GM19240 (cell line): ENCODE data around the gene NKAIN2.
"Not testable (repeated sequence)": the region's sequence is repeated elsewhere in the genome, so short reads cannot be mapped to it uniquely, and the experiment has no call there.

Experiments
- DNase-seq: peaks from one replicate; pipeline ENCODE4 v3.0.0; 2011; ENCODE audit warnings: low spot score; ENCODE audit not compliant: insufficient read length

NKAIN2 gene

DNA sequence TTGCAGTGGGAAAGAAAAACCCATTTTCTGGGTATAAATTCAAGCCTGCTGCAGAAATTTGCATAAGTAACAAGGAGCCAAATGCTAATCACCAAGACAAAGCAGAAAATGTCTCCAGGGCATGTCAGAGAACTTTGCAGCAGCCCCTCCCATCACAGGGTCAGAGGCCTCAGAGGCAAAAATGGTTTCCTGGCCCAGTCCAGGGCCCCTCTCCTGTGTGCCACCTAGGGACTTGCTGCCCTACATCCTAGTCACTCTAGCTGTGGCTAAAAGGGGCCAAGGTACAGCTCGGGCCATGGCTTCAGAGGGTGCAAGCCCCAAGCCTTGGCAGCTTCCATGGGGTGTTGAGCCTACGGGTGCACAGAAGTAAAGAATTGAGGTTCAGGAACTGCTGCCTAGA, 497.2 kb downstream of the NKAIN2 start:
- DNase-seq = not testable (repeated sequence)

DNA sequence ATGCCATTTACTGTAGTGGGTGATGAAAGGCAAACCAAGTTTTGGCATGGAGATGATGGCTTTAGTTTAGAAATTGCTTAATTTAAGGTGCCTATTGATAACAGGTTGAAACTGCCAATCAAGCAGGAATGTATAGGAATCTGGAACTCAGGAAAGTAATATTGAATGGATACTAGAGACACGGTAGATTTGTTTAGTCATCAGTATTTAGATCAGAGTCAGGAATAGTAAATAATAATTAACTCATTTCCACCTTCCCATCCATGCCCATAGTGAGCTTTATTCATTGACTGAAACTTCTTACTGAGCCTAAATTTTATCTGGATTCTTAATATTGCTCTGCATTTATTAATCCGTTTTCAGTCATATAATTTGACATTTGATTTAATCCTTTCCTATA, 500.3 kb downstream of the NKAIN2 start:
- no peak for DNase-seq

DNA sequence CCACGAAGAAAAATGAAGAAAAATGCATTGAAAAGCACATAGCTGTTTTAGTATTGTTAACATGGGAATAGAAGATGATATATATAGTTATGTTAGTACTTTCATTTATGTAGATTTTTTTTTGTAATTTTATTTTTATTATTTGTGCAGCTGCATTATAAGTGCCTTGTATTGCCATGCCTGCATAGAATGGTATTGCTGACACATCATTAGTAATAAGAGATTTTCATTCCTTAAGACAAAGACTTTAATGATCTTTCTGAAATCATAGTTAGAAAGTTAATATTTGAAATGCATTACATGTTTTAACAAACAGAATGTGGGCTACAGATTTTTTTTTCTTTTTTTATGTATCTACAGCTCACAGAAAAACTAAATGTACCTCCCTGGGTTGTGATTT, 506.5 kb downstream of the NKAIN2 start:
- no peak for DNase-seq

DNA sequence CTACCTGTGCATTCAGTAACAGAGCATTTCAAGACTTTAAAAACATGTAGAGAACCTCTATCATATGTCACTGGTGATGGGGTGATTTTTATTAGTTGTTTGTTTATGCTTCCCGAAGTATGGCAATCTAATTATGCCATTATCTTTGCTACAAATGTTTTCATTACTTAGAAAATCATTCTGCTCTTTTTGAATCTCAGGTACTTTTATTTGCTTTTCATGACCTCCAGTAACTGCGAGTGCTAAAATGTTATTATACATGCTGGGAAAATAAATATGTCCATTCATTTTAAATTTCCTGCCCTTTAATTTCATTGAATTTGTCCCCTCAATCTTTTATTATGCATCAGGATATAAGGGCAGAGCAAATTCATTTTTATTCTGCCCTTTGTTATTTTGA, 515.7 kb downstream of the NKAIN2 start:
- DNase-seq = no peak

DNA sequence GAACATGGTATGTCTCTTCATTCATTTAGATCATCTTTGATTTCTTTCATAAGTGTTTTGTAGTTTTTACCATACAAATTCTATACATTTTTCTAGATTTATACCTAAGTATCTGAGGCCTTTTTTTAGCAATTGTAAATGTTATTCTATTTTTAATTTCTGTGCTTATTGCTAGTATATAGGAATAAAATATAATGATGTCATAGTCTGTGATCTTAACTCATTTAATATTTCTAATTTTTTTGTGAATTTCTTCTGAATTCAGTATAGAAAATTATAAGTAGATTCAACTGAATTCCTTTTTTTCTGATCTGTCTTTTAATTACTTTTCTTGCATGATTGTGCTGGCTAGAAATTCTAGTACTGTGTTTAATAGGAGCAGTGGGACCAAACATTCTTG, 520.6 kb downstream of the NKAIN2 start:
- no peak for DNase-seq

- DNase-seq = no peak
Measured at GRCh38 chr6:124330197-124330596, 526.5 kb downstream of the NKAIN2 start.

GRCh38 chr6:124334359-124334758, 530.7 kb downstream of the NKAIN2 start:
- DNase-seq = no peak

- DNase-seq = no peak
Measured at GRCh38 chr6:124339610-124340334, 536.1 kb downstream of the NKAIN2 start.

DNA sequence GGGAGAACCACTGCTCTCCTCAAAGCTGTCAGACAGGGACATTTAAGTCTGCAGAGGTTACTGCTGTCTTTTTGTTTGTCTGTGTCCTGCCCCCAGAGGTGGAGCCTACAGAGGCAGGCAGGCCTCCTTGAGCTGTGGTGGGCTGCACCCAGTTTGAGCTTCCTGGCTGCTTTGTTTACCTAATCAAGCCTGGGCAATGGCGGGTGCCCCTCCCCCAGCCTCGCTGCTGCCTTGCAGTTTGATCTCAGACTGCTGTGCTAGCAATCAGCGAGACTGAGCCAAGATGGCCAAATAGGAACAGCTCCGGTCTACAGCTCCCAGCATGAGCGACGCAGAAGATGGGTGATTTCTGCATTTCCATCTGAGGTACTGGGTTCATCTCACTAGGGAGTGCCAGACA, 544.7 kb downstream of the NKAIN2 start:
- not testable (repeated sequence) for DNase-seq

GRCh38 chr6:124355146-124355545, 551.5 kb downstream of the NKAIN2 start:
- no peak for DNase-seq

DNA sequence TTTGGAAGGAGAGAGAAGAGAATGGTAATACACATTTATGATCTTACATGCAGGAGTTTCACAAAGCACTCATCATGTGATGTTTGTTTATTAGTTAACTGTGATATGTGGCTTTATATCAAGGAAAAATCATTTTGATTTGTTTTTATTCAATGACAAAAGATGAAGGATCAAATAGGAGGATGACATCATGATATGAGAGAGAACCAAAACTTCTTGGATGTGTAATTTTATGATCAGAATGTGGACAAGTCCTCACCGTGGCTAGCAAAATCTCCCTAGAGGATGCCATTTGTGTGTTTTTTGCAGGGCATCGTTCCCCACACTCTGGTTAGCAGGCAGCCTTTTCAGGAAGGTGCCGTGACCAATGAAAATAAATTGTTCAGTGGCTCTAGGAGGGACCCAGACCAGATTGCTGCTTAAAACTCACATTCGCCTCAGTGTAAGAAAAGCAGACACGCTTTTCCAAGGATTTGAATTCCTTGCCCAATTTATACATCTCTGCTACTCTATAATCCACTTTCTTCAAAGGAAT, 552.7 kb downstream of the NKAIN2 start:
- no peak for DNase-seq

GRCh38 chr6:124356811-124357210, 553.1 kb downstream of the NKAIN2 start:
- no peak for DNase-seq

DNA sequence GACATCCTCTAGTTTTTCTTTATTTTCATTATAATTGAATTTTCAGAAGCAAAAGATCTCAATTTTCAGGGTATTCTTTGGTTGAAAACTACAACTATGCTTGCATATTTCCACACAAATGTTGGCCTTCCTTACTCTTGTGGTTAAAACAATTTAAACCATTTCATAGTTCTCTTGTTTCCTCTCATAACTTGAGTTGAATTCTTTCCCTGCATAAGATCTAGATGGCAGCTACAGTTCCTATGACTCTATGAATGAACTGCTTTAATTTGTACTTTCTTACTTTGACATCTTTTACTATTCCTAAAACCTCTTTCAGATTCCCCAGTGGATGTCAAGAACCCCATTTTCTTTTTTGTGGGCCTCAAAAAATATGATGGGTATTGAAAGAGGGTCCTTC, 564.5 kb downstream of the NKAIN2 start:
- no peak for DNase-seq

DNA sequence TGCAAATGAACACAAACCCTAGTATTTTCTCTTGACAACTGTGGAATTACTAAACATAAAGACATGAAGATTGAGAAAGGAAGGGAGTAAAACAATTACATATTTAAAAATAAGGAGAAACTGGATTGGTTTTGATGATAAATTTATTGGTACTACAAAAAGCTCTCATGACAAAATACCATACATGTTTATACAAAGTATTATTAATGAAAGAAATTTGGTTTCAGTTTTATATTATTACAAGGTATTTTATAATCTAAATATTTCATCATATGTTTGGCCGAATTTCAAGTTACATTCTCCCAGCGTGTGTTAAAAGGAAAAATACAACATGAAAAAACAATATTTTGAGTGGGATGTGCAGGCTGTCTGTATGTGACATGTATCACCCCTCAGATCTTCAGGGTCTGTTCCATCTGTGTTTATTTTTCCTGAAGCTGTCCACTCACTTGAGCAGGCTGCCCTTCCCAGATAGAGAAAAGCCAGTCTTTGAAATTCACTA, 568.4 kb downstream of the NKAIN2 start:
- DNase-seq = no peak

DNA sequence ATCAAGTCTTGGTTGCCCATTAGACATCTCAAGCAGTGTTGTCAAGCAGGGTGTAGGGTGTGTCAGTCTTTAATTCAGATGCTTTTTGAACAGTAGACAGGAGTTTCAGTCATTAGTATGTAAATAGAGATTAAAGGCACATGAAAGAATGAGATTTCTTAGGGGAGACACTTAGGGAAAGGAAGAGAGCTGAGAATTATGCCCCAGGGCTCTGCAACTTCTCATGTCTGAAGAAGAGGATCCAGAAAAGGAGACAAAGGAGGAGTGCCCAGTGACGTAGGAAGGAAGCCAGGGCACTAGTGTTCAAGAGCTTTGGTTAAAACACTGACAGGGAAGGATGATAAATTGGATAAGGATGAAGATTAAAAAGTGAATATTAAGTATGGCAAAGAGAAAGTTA, 569.7 kb downstream of the NKAIN2 start:
- no peak for DNase-seq

DNA sequence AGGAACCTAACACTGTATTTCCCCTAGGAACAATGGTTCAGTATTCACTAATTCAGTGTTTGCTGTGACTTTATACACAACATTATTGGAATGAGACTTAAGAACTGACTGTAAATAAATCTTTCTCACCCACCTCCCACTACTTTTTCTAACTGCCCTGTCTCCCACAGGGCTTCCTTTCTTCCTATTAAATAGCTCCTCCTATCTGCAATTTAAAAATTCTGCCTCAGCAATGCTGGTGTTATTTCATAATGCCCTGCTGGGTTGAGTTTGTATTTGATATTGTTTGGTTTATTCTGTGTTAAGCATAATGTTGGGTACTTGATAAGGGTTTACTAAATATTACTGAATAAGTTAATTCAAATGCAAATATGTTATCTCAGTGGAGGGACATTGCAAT, 585.5 kb downstream of the NKAIN2 start:
- DNase-seq = no peak

DNA sequence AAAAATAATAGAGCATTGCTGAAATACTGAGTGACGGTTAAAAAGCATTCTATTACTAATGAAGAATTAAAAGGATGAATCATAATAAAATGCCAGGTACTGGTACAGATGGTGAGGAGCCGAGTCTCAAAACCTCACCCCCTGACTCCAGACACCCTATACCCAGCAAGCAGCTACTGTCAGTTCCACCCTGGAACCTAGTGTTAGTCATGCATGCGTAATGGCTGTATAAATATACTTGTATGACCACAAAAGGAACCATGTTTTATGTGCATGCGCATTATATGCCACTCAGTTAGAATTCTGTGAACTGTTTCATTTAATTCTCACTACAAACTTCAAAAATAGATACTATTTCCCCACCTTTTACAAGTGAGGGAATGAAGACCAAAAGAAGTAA, 589.9 kb downstream of the NKAIN2 start:
- no peak for DNase-seq

DNA sequence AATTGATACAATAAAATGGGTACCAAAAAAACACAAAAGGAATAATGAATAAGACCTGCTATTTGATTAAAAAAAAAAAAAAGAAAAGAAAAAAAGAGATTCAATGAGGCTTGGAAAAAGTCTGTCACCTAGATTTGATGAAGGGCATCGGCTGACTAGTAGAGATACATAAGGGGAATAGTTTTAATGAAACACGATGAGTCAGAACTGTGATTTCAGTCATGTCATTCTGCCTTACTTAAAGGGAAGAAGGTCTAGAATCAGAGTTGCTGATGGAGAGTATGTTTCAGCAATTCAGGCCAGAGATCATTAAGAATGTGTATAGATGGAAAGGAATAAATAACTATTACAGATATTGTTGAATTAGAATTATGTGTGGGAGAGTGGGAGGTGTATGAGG, 592.7 kb downstream of the NKAIN2 start:
- no peak for DNase-seq

GRCh38 chr6:124400261-124400999, 596.8 kb downstream of the NKAIN2 start:
- DNase-seq = no peak

GRCh38 chr6:124410425-124410824, 606.8 kb downstream of the NKAIN2 start:
- not testable (repeated sequence) for DNase-seq

GRCh38 chr6:124412657-124413056, 609.0 kb downstream of the NKAIN2 start:
- not testable (repeated sequence) for DNase-seq

GRCh38 chr6:124420116-124420840, 616.6 kb downstream of the NKAIN2 start:
- no peak for DNase-seq
